Measurements from ENCODE around the gene TMEM139. TPM values are rescaled to one million over a fixed set of nuclear protein-coding genes. Genes with fewer than 3 reads are reported as not detected.

TMEM139 gene
- total RNA-seq, 1 donor from 2014 or later, result 0.75 TPM

- Mint-ChIP-seq H3K27ac (no peak overlapping the region), H3K4me3 (ENCODE audit: low read depth) (no peak overlapping the region), H3K4me1 (ENCODE audit: low read depth) (peaks cover 22% of the 10 kb centered on the region), H3K36me3 (ENCODE audit: low read depth) (no peaks in the 10 kb centered on the region), H3K9me3 (no peaks in the 10 kb centered on the region), H3K27me3 (ENCODE audit: low read depth) (no peaks in the 10 kb centered on the region)
- DNase-seq (ENCODE audit: low spot score), result no peak
- intact Hi-C loops (cut with micrococcal nuclease), result no loop called here
Observed at GRCh38 chr7:143320620-143321019, 35.9 kb downstream of the TMEM139 start.

GRCh38 chr7:143321242-143321641 lies 36.5 kb downstream of the TMEM139 start:
- Mint-ChIP-seq H3K4me3 (ENCODE audit: low read depth) (no peak overlapping the region), H3K36me3 (ENCODE audit: low read depth) (no peaks in the 10 kb centered on the region), H3K27me3 (ENCODE audit: low read depth) (no peaks in the 10 kb centered on the region), H3K4me1 (ENCODE audit: low read depth) (peaks cover 19% of the 10 kb centered on the region), H3K27ac (no peak overlapping the region), H3K9me3 (no peaks in the 10 kb centered on the region)
- DNase-seq (ENCODE audit: low spot score), result no peak
- intact Hi-C loops (cut with micrococcal nuclease), result no loop called here

DNA sequence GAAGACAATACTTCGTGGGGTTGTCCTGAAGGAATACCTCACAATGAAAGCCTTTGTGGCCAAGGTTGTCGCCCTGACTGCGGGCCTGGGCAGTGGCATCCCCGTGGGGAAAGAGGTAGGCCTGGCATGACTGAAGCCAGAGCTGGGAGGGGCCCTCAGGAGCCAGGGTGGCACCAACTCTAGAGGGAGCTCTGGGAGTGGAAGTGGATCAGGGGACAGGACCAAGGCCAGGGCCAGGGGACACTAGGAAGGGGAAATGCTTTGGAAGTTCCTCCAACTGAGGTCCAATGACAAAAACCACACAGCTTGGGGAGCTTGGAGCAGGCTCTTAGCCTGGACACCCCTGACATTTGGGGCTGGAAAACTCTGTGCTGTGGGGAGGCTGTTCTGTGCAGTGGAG lies 37.0 kb downstream of the TMEM139 start:
- intact Hi-C loops (cut with micrococcal nuclease), result no loop called here
- Mint-ChIP-seq H3K27me3 (ENCODE audit: low read depth) (no peaks in the 10 kb centered on the region), H3K27ac (no peak overlapping the region), H3K36me3 (ENCODE audit: low read depth) (no peaks in the 10 kb centered on the region), H3K4me3 (ENCODE audit: low read depth) (no peak overlapping the region), H3K4me1 (ENCODE audit: low read depth) (peaks cover 16% of the 10 kb centered on the region), H3K9me3 (no peaks in the 10 kb centered on the region)
- DNase-seq (ENCODE audit: low spot score), result no peak

GRCh38 chr7:143322760-143323633 lies 38.2 kb downstream of the TMEM139 start:
- Mint-ChIP-seq H3K36me3 (ENCODE audit: low read depth) (no peaks in the 10 kb centered on the region), H3K27me3 (ENCODE audit: low read depth) (peaks cover under 1% of the 10 kb centered on the region), H3K4me3 (ENCODE audit: low read depth) (no peak overlapping the region), H3K9me3 (no peaks in the 10 kb centered on the region), H3K27ac (no peak overlapping the region), H3K4me1 (ENCODE audit: low read depth) (peaks cover 14% of the 10 kb centered on the region)
- intact Hi-C loops (cut with micrococcal nuclease), result no loop called here
- DNase-seq (ENCODE audit: low spot score), result no peak

- no peak overlapping the region for H3K4me3 Mint-ChIP-seq (ENCODE audit: low read depth)
Observed at GRCh38 chr7:143323653-143324052, 38.9 kb downstream of the TMEM139 start.

GRCh38 chr7:143325240-143325639 lies 40.5 kb downstream of the TMEM139 start:
- Mint-ChIP-seq H3K4me1 (ENCODE audit: low read depth) (peaks cover 14% of the 10 kb centered on the region), H3K9me3 (no peaks in the 10 kb centered on the region), H3K27ac (no peak overlapping the region), H3K4me3 (ENCODE audit: low read depth) (no peak overlapping the region), H3K36me3 (ENCODE audit: low read depth) (no peaks in the 10 kb centered on the region), H3K27me3 (ENCODE audit: low read depth) (peaks cover 4% of the 10 kb centered on the region)
- intact Hi-C loops (cut with micrococcal nuclease), result no loop called here
- DNase-seq (ENCODE audit: low spot score), result no peak

More at GRCh38 chr7:143323653-143324052, 38.9 kb downstream of the TMEM139 start:
- Mint-ChIP-seq H3K4me1 (ENCODE audit: low read depth) (peaks cover 14% of the 10 kb centered on the region), H3K27me3 (ENCODE audit: low read depth) (peaks cover 2% of the 10 kb centered on the region), H3K9me3 (no peaks in the 10 kb centered on the region), H3K36me3 (ENCODE audit: low read depth) (no peaks in the 10 kb centered on the region), H3K27ac (no peak overlapping the region)
- intact Hi-C loops (cut with micrococcal nuclease), result no loop called here
- no peak for DNase-seq (ENCODE audit: low spot score)

- peaks cover 8% of the 10 kb centered on the region for H3K27me3 Mint-ChIP-seq (ENCODE audit: low read depth)
- DNase-seq (ENCODE audit: low spot score), result no peak
- intact Hi-C loops (cut with micrococcal nuclease), result no loop called here
Observed at GRCh38 chr7:143327903-143328302, 43.1 kb downstream of the TMEM139 start.

GRCh38 chr7:143329471-143330170 lies 44.9 kb downstream of the TMEM139 start:
- intact Hi-C loops (cut with micrococcal nuclease), result no loop called here
- no peak overlapping the region for H3K27ac Mint-ChIP-seq
- DNase-seq (ENCODE audit: low spot score), result no peak
- peaks cover 14% of the 10 kb centered on the region for H3K4me1 Mint-ChIP-seq (ENCODE audit: low read depth)
- no peaks in the 10 kb centered on the region for H3K9me3 Mint-ChIP-seq
- H3K4me3 Mint-ChIP-seq (ENCODE audit: low read depth), result no peak overlapping the region
- H3K36me3 Mint-ChIP-seq (ENCODE audit: low read depth), result no peaks in the 10 kb centered on the region
- peaks cover 17% of the 10 kb centered on the region for H3K27me3 Mint-ChIP-seq (ENCODE audit: low read depth)

More at GRCh38 chr7:143327903-143328302, 43.1 kb downstream of the TMEM139 start:
- no peaks in the 10 kb centered on the region for H3K36me3 Mint-ChIP-seq (ENCODE audit: low read depth)
- H3K4me3 Mint-ChIP-seq (ENCODE audit: low read depth), result no peak overlapping the region
- H3K4me1 Mint-ChIP-seq (ENCODE audit: low read depth), result peaks cover 14% of the 10 kb centered on the region
- no peaks in the 10 kb centered on the region for H3K9me3 Mint-ChIP-seq
- H3K27ac Mint-ChIP-seq, result no peak overlapping the region

- Mint-ChIP-seq H3K4me1 (ENCODE audit: low read depth) (peaks cover 2% of the 10 kb centered on the region), H3K27ac (no peak overlapping the region), H3K27me3 (ENCODE audit: low read depth) (peaks cover 28% of the 10 kb centered on the region), H3K9me3 (no peaks in the 10 kb centered on the region), H3K36me3 (ENCODE audit: low read depth) (no peaks in the 10 kb centered on the region), H3K4me3 (ENCODE audit: low read depth) (no peak overlapping the region)
- no peak for DNase-seq (ENCODE audit: low spot score)
- intact Hi-C loops (cut with micrococcal nuclease), result no loop called here
Observed at GRCh38 chr7:143331179-143331801, 46.5 kb downstream of the TMEM139 start.

- DNase-seq (ENCODE audit: low spot score), result no peak
- H3K9me3 Mint-ChIP-seq, result no peaks in the 10 kb centered on the region
Observed at GRCh38 chr7:143334244-143334643, 49.5 kb downstream of the TMEM139 start.

GRCh38 chr7:143337216-143337615 lies 52.5 kb downstream of the TMEM139 start:
- peaks cover 43% of the 10 kb centered on the region for H3K27me3 Mint-ChIP-seq (ENCODE audit: low read depth)
- no peaks in the 10 kb centered on the region for H3K4me1 Mint-ChIP-seq (ENCODE audit: low read depth)
- intact Hi-C loops (cut with micrococcal nuclease), result no loop called here
- H3K9me3 Mint-ChIP-seq, result no peaks in the 10 kb centered on the region
- H3K36me3 Mint-ChIP-seq (ENCODE audit: low read depth), result no peaks in the 10 kb centered on the region
- DNase-seq (ENCODE audit: low spot score), result no peak
- no peak overlapping the region for H3K4me3 Mint-ChIP-seq (ENCODE audit: low read depth)
- no peak overlapping the region for H3K27ac Mint-ChIP-seq

More at GRCh38 chr7:143334244-143334643, 49.5 kb downstream of the TMEM139 start:
- no peak overlapping the region for H3K27ac Mint-ChIP-seq
- no peaks in the 10 kb centered on the region for H3K4me1 Mint-ChIP-seq (ENCODE audit: low read depth)
- H3K36me3 Mint-ChIP-seq (ENCODE audit: low read depth), result no peaks in the 10 kb centered on the region
- peaks cover 39% of the 10 kb centered on the region for H3K27me3 Mint-ChIP-seq (ENCODE audit: low read depth)
- no peak overlapping the region for H3K4me3 Mint-ChIP-seq (ENCODE audit: low read depth)
- intact Hi-C loops (cut with micrococcal nuclease), result no loop called here

All from activated T-helper 2 cell treated with anti-CD3 and anti-CD28 coated beads, Interferon-gamma antibody, Interleukin-2, Interleukin-4, amounts not matched to agents 10 μg/mL and 5 μg/mL and 100 μg/mL, durations not matched to agents 14 hours and 24 hours and 36 hours (primary cell).